ENCODE data around the gene FBXO10. TPM values are rescaled to one million over a fixed set of nuclear protein-coding genes. Genes with fewer than 3 reads are reported as not detected.

FBXO10 gene
- total RNA-seq, 1 donor from 2014 or later, result 13.2 TPM

DNA sequence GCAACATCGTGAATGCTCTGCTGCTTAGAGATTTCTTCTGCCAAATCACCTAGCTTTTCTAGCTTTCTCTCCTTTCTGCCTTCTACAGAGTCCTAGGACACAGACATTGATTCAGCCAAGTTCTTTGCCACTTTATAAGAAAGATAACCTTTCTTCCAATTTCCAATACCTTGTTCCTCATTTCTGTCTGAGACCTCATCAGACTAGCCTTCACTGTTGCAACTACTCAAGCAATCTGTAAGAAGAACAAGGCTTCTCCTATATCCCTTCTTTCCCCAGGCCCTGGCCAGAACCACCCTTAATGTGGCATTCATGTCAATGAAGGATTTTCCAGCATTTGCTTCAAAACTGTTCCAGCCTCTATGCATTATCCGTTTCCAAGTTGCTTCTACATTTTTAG, 24.3 kb downstream of the FBXO10 start:
- DNase-seq (ENCODE audit: low read depth), result no peak
- H3K36me3 ChIP-seq (ENCODE audit: control insufficient read depth, insufficient read depth, low read length), result no peaks in the 10 kb centered on the region
- H3K27me3 ChIP-seq (ENCODE audit: control insufficient read depth, insufficient read depth, low read length), result no peaks in the 10 kb centered on the region
- TF ChIP-seq, protein P1, sequence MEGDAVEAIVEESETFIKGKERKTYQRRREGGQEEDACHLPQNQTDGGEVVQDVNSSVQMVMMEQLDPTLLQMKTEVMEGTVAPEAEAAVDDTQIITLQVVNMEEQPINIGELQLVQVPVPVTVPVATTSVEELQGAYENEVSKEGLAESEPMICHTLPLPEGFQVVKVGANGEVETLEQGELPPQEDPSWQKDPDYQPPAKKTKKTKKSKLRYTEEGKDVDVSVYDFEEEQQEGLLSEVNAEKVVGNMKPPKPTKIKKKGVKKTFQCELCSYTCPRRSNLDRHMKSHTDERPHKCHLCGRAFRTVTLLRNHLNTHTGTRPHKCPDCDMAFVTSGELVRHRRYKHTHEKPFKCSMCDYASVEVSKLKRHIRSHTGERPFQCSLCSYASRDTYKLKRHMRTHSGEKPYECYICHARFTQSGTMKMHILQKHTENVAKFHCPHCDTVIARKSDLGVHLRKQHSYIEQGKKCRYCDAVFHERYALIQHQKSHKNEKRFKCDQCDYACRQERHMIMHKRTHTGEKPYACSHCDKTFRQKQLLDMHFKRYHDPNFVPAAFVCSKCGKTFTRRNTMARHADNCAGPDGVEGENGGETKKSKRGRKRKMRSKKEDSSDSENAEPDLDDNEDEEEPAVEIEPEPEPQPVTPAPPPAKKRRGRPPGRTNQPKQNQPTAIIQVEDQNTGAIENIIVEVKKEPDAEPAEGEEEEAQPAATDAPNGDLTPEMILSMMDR (IDR thresholded peaks at IDR 0.05; ENCODE audit: insufficient read depth, low read length, poor library complexity, severe bottlenecking), result no peak
- H3K4me3 ChIP-seq (ENCODE audit: low read depth, low read length), result no peak overlapping the region

GRCh38 chr9:37551468-37551867, 24.7 kb downstream of the FBXO10 start:
- no peak overlapping the region for H3K4me3 ChIP-seq (ENCODE audit: low read depth, low read length)
- H3K27me3 ChIP-seq (ENCODE audit: control insufficient read depth, insufficient read depth, low read length), result no peaks in the 10 kb centered on the region
- TF ChIP-seq, protein P1 (IDR thresholded peaks at IDR 0.05; ENCODE audit: insufficient read depth, low read length, poor library complexity, severe bottlenecking), result no peak
- H3K36me3 ChIP-seq (ENCODE audit: control insufficient read depth, insufficient read depth, low read length), result no peaks in the 10 kb centered on the region
- DNase-seq (ENCODE audit: low read depth), result no peak

- H3K4me3 ChIP-seq (ENCODE audit: low read depth, low read length), result no peak overlapping the region
- no peaks in the 10 kb centered on the region for H3K36me3 ChIP-seq (ENCODE audit: control insufficient read depth, insufficient read depth, low read length)
- no peak for DNase-seq (ENCODE audit: low read depth)
- TF ChIP-seq, protein P1 (IDR thresholded peaks at IDR 0.05; ENCODE audit: insufficient read depth, low read length, poor library complexity, severe bottlenecking), result no peak
- H3K27me3 ChIP-seq (ENCODE audit: control insufficient read depth, insufficient read depth, low read length), result no peaks in the 10 kb centered on the region
These were observed 25.4 kb downstream of the FBXO10 start for GRCh38 chr9:37550781-37551180.

DNA sequence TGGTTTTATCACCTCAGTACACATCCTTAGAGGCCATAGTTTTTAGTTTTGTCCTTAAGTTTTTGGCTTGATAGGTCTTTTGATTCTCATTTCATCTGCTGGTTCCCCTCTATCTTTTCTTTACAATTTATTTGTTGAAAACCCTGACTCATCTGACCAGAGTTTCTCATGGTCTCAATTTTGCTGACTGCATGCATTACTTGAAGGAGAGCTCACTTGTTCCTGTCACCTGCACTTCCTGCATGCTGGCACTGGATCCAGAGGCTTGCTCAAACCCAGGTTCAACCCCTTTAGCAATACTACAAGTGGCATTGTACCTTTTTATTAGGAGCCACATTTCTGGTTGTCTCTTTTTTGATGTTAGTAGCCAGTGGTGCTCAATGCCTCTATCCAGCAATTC, 26.7 kb downstream of the FBXO10 start:
- no peaks in the 10 kb centered on the region for H3K27me3 ChIP-seq (ENCODE audit: control insufficient read depth, insufficient read depth, low read length)
- DNase-seq (ENCODE audit: low read depth), result no peak
- TF ChIP-seq, protein P1 (IDR thresholded peaks at IDR 0.05; ENCODE audit: insufficient read depth, low read length, poor library complexity, severe bottlenecking), result no peak
- H3K36me3 ChIP-seq (ENCODE audit: control insufficient read depth, insufficient read depth, low read length), result no peaks in the 10 kb centered on the region
- no peak overlapping the region for H3K4me3 ChIP-seq (ENCODE audit: low read depth, low read length)

DNA sequence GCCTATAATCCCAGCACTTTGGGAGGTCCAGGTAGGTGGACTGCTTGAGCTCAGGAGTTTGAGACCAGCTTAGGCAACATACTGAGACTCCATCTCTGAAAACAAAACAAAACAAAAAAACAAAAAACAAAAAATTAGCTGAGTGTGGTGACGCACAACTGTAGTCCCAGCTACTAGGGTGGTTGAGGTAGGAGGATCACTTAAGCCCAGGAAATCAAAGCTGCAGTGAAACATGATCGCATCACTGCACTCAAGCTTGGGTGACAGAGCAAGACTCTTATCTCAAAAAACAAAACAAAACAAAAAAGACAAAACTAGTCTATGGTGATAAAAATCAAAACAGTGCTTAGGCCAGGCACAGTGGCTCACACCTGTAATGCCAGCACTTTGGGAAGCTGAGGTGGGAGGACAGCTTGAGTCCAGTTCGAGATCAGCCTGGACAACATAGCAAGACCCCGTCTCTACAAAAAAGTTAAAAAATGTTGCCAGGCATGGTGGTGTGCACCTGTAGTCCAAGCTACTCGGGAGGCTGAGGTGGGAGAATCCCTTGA, 28.8 kb downstream of the FBXO10 start:
- no peaks in the 10 kb centered on the region for H3K36me3 ChIP-seq (ENCODE audit: control insufficient read depth, insufficient read depth, low read length)
- no peaks in the 10 kb centered on the region for H3K27me3 ChIP-seq (ENCODE audit: control insufficient read depth, insufficient read depth, low read length)
- TF ChIP-seq, protein P1 (IDR thresholded peaks at IDR 0.05; ENCODE audit: insufficient read depth, low read length, poor library complexity, severe bottlenecking), result no peak
- no peak overlapping the region for H3K4me3 ChIP-seq (ENCODE audit: low read depth, low read length)
- no peak for DNase-seq (ENCODE audit: low read depth)

DNA sequence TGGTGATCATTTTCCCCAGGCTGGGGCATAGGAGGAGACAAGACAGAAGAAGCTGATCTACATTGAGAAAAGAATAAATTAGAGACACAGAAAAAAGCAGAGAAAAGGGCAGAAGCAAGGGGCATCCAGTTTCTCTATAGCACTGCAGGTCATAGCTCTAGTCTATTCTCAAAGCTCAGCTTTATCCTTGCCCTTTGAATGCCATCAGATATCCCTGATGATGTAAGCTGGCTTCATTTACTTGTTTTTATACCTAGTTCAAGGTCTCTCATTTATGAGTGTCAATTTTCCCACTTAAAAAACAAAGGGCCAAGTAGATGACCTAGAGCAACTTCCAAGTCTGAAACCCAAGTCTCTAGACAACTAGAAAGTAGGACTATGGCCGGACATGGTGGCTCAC, 32.7 kb downstream of the FBXO10 start:
- H3K4me3 ChIP-seq (ENCODE audit: low read depth, low read length), result no peak overlapping the region
- H3K36me3 ChIP-seq (ENCODE audit: control insufficient read depth, insufficient read depth, low read length), result no peaks in the 10 kb centered on the region
- TF ChIP-seq, protein P1 (IDR thresholded peaks at IDR 0.05; ENCODE audit: insufficient read depth, low read length, poor library complexity, severe bottlenecking), result no peak
- no peaks in the 10 kb centered on the region for H3K27me3 ChIP-seq (ENCODE audit: control insufficient read depth, insufficient read depth, low read length)
- DNase-seq (ENCODE audit: low read depth), result no peak
